ENCODE results near the gene MAG. TPM values are rescaled to one million over a fixed set of nuclear protein-coding genes. Genes with fewer than 3 reads are reported as not detected.

The MAG gene
- total and polyA plus RNA-seq, 2 of the 8 experiments (the other 6 are each of a cell fraction or from before 2014, with no cell fraction given), result 0.20 to 1.3 TPM

DNA sequence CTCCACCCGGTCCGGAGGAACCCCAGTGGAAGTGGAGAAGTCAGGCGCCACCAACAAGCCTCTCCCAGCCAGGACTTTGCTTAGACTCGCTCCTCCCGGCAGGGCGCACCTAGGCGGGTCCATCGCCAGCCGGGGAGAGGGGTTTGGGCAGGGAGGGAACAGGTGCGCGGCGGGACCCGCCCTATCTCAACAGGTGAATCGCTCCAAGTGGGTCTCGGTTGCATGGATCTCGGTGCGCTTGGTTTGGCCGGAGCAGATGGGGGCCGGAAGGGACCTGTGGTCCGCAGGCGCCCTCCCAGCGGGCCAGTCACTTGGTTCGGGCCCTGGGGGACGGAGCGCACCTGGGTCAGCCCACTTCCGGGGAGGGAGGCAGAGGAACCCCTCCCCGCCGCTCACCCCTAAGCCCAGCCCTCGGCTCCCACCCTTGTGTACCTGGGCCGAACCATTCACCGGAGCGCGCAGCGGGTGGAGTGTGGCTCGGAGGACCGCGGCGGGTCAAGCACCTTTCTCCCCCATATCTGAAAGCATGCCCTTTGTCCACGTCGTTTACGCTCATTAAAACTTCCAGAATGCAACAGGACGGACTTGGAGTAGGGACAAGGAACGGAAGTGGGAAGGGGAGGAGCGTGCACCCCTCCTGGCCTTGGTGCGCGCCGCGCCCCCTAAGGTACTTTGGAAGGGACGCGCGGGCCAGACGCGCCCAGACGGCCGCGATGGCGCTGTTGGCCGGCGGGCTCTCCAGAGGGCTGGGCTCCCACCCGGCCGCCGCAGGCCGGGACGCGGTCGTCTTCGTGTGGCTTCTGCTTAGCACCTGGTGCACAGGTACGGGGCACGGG is 43.4 kb upstream of the MAG start, which contains the start of gene LSR:
LSR (plus strand) TSS at position 693 of the 836 bp plus-strand sequence; CDS start at position 714, 21 bp downstream.
- Histone ChIP-seq H2BK15ac (ENCODE audit: low read length) (0 out of 2 replicates have a peak within 1 kb of the TSS, but pooled peaks have one; percentile 29), H3K27me3 (replicated peaks in 1 of 4; ENCODE audit: control insufficient read depth in 3 of 4, extremely low read depth in 1 of 4, insufficient read depth in 3 of 4, low read length in 3 of 4) (no peaks in the 10 kb centered on the region), H3K23ac (ENCODE audit: insufficient read length) (no peak within 1 kb of the TSS), H2BK120ac (replicated peaks; ENCODE audit: low read depth, low read length) (peak within 1 kb of the TSS; percentile 100), H3K9me3 (ENCODE audit: insufficient read depth in 2 of 2, low read depth in 1 of 2, low read length in 1 of 2) (no peaks in the 10 kb centered on the region), H3K4me2 (ENCODE audit: insufficient read depth in 1 of 2, low read depth in 2 of 2, low read length in 2 of 2) (peak within 1 kb of the TSS; percentile 47 to 83), H4K20me1 (replicated peaks in 1 of 2; ENCODE audit: control insufficient read depth in 1 of 2, insufficient read depth in 2 of 2, low read length in 2 of 2) (peaks cover 17 to 21% of the 10 kb centered on the region in 2 experiments), H3K18ac (ENCODE audit: extremely low read depth, low read length) (peak within 1 kb of the TSS; percentile 99), H4K91ac (replicated peaks; ENCODE audit: insufficient read length, low read length) (peak within 1 kb of the TSS; percentile 100), H2AFZ (ENCODE audit: low read length) (peak within 1 kb of the TSS; percentile 99; the same call in 1 of the 2 replicates), H3K23me2 (ENCODE audit: low read depth, low read length) (peaks cover 10% of the 10 kb centered on the region; the same call in 1 of the 2 replicates), H2BK5ac (ENCODE audit: low read depth, low read length) (peak within 1 kb of the TSS; percentile 100), H3K9ac (replicated peaks in 1 of 4; ENCODE audit: extremely low read depth in 1 of 4, low read depth in 3 of 4, low read length in 3 of 4) (peak within 1 kb of the TSS; percentile 88 to 99 (median 97)), H3K4ac (replicated peaks; ENCODE audit: insufficient read length, low read depth, low read length) (peak within 1 kb of the TSS; percentile 99), H3K4me1 (replicated peaks in 1 of 4; ENCODE audit: control insufficient read depth in 3 of 4, insufficient read depth in 4 of 4, low read length in 3 of 4) (peaks cover 0 to 12% (median 8%) of the 10 kb centered on the region in 4 experiments; a peak in 6 of 7 replicates), H3K79me2 (ENCODE audit: control insufficient read depth in 1 of 2, insufficient read depth in 2 of 2, low read length in 2 of 2) (peaks cover 10 to 35% of the 10 kb centered on the region in 2 experiments), H4K5ac (ENCODE audit: insufficient read length, low read depth, low read length) (peak within 1 kb of the TSS; percentile 100), H3K14ac (ENCODE audit: insufficient read length) (no peak within 1 kb of the TSS), H3K79me1 (ENCODE audit: low read depth, low read length) (peaks cover 7% of the 10 kb centered on the region; the same call in 1 of the 2 replicates), H3K4me3 (ENCODE audit: extremely low read depth in 1 of 4, insufficient read depth in 2 of 4, low read depth in 3 of 4, low read length in 4 of 4) (peak within 1 kb of the TSS; percentile 44 to 96 (median 72)), H4K8ac (ENCODE audit: extremely low read depth, insufficient read depth, low read length) (peak within 1 kb of the TSS; percentile 100), H3K56ac (replicated peaks; ENCODE audit: insufficient read length, low read depth, low read length) (peak within 1 kb of the TSS; percentile 97), H2BK20ac (ENCODE audit: low read length) (peak within 1 kb of the TSS; percentile 94), H3K27ac (ENCODE audit: low read depth, low read length) (peak within 1 kb of the TSS; percentile 100), H2BK12ac (ENCODE audit: low read depth, low read length) (peak within 1 kb of the TSS; percentile 100), H2AK5ac (ENCODE audit: low read depth, low read length) (peak within 1 kb of the TSS; percentile 40; the same call in 1 of the 2 replicates), H3K36me3 (ENCODE audit: control insufficient read depth in 2 of 4, insufficient read depth in 4 of 4, low read length in 3 of 4) (peaks cover 9 to 15% (median 13%) of the 10 kb centered on the region in 4 experiments; a peak in 7 of 8 replicates)
- no peak for FAIRE-seq
- POLR2A ChIA-PET (ENCODE audit: partially characterized antibody), result interaction anchor here (0.9 to 9.8 kb wide), 11 partner anchors 11 to 95 kb away, joined by 3 to 146 read pairs (median 4); partner anchors contain the start of genes FXYD5 and USF2
- DNase-seq (ENCODE audit: low read depth in 1 of 2, low spot score in 2 of 2), result peak; percentile 88 to 93
- WGBS, 2 experiments (ENCODE audit: extremely low coverage in 1 of 2, insufficient coverage in 1 of 2, insufficient read length in 1 of 2, insufficient replicate concordance in 2 of 2, low coverage in 1 of 2, low lambda C conversion rate in 2 of 2, missing lambda C conversion rate in 1 of 2), result 3% methylated on average over 52 of the region's 69 CpGs; no CpG with 5 or more reads in 1 of the 2 experiments
- CTCF ChIA-PET (ENCODE audit: partially characterized antibody), result interaction anchor here (1.0 kb wide), 2 partner anchors 24 to 107 kb away, joined by 3 read pairs; no protein-coding TSS in a partner anchor
- TF ChIP-seq CHD2 (IDR thresholded peaks at IDR 0.05; ENCODE audit: low read length), result no peak
- no peak for TF ChIP-seq CBX8 (IDR thresholded peaks at IDR 0.05; ENCODE audit: borderline replicate concordance, low read depth, low read length)
- peak; percentile 88 for TF ChIP-seq YY1 (IDR thresholded peaks at IDR 0.05; ENCODE audit: low read depth, low read length)
- no peak for TF ChIP-seq NRF1 (IDR thresholded peaks at IDR 0.05; ENCODE audit: low read depth, low read length)
- peak; percentile 37 for TF ChIP-seq SIX5 (IDR thresholded peaks at IDR 0.05; ENCODE audit: low read depth, low read length)
- no peak for TF ChIP-seq BRCA1 (IDR thresholded peaks at IDR 0.05; ENCODE audit: low read depth, low read length)
- peak; percentile 90; the same call in 1 of the 2 replicates for TF ChIP-seq SP4 (IDR thresholded peaks at IDR 0.05; ENCODE audit: low read length)
- TF ChIP-seq TCF12 (IDR thresholded peaks at IDR 0.05; ENCODE audit: low read depth, low read length), result no peak; the same call in 1 of the 2 replicates
- TF ChIP-seq HDAC6 (IDR thresholded peaks at IDR 0.05; ENCODE audit: low read depth, low read length), result no peak
- peak; percentile 83 for TF ChIP-seq GABPA (IDR thresholded peaks at IDR 0.05; ENCODE audit: borderline replicate concordance, insufficient read depth, low read length)
- peak; percentile 23; the same call in 1 of the 2 replicates for TF ChIP-seq SRF (IDR thresholded peaks at IDR 0.05; ENCODE audit: low read depth, low read length)
- TF ChIP-seq ZNF274 (IDR thresholded peaks at IDR 0.05; ENCODE audit: borderline replicate concordance, extremely low read depth, low read length), result no peak

Data from H1 (cell line).